Activated naive CD4-positive, alpha-beta T cell treated with anti-CD3 and anti-CD28 coated beads for 36 hours (primary cell): ENCODE data around the gene ZGPAT. TPM values are rescaled to one million over a fixed set of nuclear protein-coding genes. Genes with fewer than 3 reads are reported as not detected.
A peak's percentile ranks its signal among the peaks of the same experiment; 100 is the strongest.

Experiments
- CTCF ChIA-PET: fragments of 350-600 bp; sonication (Branson Sonifier 250); formaldehyde crosslinking; loops from one replicate; lab custom pipeline; 2021; ENCODE audit warnings: antibody characterized with exemption; lab: Charles Lee
- DNase-seq: peaks from one replicate; pipeline ENCODE4 v3.0.0-alpha.2; 2020
- H3K27ac Mint-ChIP-seq: one replicate; pipeline ENCODE4 v1.8.0; 2021; ENCODE audit warnings: mild to moderate bottlenecking, mixed read lengths
- H3K27me3 Mint-ChIP-seq: one replicate; pipeline ENCODE4 v1.8.0; 2021; ENCODE audit warnings: low read depth, mixed read lengths
- H3K36me3 Mint-ChIP-seq: one replicate; pipeline ENCODE4 v1.8.0; 2021; ENCODE audit warnings: low read depth, mixed read lengths
- H3K4me1 Mint-ChIP-seq: one replicate; pipeline ENCODE4 v1.8.0; 2021; ENCODE audit warnings: low read depth, mixed read lengths
- H3K4me3 Mint-ChIP-seq: one replicate; pipeline ENCODE4 v1.8.0; 2021; ENCODE audit warnings: mild to moderate bottlenecking, moderate library complexity, mixed read lengths
- H3K9me3 Mint-ChIP-seq: one replicate; pipeline ENCODE4 v1.8.0; 2021; ENCODE audit warnings: mixed read lengths
- intact Hi-C: fragments of 100-400 bp; cut with micrococcal nuclease; formaldehyde crosslinking; loops from one replicate; pipeline ENCODE4 v1.15.1; 2023
- total RNA-seq, 2 experiments: library from RNA; stranded (reverse); gene quantifications; one replicate each; pipeline ENCODE4 v1.2.3, GENCODE V29; 2021

The ZGPAT gene
- total RNA-seq, 2 experiments from 2014 or later: 15.3 to 18.0 TPM

DNA sequence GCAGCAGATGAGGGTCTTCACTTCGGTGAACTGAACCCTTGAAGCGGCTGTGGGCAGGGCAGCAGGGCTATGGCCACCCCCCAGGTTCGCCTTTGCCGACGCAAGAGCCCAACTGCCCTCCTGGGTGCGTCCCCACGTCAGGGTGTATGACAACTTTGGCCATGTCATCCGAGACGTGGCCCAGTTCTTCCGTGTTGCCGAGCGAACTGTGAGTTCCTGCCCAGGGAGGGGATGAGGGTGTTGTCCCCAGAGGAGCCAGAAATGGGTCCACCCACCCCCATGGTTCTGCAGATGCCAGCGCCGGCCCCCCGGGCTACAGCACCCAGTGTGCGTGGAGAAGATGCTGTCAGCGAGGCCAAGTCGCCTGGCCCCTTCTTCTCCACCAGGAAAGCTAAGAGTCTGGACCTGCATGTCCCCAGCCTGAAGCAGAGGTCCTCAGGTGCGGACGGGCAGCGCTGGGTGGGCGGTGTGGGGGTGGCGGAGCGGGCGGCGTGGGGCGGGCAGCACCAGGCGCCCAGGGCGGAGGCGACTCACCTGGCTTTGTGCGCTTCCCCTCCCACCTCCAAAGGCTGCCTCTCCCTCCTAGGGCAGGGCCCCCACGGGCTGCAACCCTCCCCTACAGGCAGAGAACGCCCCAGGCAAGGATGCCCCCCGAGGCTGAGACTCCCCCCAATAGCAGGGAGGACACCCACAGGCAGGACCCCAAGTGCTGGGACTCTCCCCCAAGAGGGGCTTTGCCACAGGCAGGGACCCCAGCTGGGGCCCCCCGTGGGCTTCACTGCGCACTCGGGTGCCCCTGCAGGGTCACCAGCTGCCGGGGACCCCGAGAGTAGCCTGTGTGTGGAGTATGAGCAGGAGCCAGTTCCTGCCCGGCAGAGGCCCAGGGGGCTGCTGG lies 17.6 kb upstream of the ZGPAT start:
- no peaks in the 10 kb centered on the region for H3K9me3 Mint-ChIP-seq
- intact Hi-C loops: no loop called here
- no peak overlapping the region for H3K4me3 Mint-ChIP-seq
- CTCF ChIA-PET: no interaction called here
- DNase-seq: no peak
- no peak overlapping the region for H3K27ac Mint-ChIP-seq
- peaks cover 7% of the 10 kb centered on the region for H3K36me3 Mint-ChIP-seq
- no peaks in the 10 kb centered on the region for H3K27me3 Mint-ChIP-seq
- peaks cover 17% of the 10 kb centered on the region for H3K4me1 Mint-ChIP-seq

DNA sequence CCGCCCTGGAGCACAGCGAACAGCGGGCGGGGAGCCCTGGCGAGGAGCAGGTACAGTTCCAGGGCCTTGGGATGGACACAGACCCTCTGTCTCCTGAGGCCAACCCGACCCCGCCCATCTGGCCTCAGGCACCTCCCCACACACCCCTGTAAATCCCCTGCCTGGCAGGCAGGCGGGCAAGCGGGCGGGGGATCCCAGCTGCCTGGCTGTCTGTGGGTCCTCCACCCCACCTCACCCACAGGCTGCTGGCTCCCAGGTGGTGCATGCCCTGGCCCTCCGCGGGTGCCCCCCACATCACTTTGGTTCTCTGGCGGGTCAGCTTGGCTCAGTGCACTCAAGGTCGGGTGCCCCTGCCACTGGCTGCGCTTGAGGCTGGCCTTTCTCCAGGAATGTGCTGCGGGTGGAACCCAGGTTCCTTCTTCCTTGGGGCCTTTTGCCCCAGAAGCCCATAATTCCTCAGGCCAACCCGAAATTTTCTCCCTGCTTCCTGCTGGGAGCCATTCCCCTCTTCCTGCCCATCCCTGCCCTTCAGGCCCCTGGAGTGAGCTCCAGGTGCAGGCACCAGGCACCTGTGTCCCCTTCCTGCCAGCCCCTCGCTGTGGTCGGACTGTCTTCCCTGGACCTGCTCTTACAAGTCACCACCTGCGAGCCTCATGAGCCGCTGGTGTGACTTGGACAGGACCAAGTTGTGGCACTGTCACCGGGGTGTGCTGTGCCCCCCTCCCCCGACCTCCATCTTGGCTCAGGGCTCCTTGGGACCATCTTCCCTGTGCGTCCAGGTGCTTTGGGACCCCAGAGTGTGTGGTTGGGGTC lies 16.7 kb upstream of the ZGPAT start:
- H3K4me3 Mint-ChIP-seq: no peak overlapping the region
- no peak overlapping the region for H3K27ac Mint-ChIP-seq
- peaks cover 20% of the 10 kb centered on the region for H3K4me1 Mint-ChIP-seq
- no peak for DNase-seq
- CTCF ChIA-PET: no interaction called here
- H3K27me3 Mint-ChIP-seq: no peaks in the 10 kb centered on the region
- intact Hi-C loops: no loop called here
- H3K36me3 Mint-ChIP-seq: peaks cover 7% of the 10 kb centered on the region
- no peaks in the 10 kb centered on the region for H3K9me3 Mint-ChIP-seq

DNA sequence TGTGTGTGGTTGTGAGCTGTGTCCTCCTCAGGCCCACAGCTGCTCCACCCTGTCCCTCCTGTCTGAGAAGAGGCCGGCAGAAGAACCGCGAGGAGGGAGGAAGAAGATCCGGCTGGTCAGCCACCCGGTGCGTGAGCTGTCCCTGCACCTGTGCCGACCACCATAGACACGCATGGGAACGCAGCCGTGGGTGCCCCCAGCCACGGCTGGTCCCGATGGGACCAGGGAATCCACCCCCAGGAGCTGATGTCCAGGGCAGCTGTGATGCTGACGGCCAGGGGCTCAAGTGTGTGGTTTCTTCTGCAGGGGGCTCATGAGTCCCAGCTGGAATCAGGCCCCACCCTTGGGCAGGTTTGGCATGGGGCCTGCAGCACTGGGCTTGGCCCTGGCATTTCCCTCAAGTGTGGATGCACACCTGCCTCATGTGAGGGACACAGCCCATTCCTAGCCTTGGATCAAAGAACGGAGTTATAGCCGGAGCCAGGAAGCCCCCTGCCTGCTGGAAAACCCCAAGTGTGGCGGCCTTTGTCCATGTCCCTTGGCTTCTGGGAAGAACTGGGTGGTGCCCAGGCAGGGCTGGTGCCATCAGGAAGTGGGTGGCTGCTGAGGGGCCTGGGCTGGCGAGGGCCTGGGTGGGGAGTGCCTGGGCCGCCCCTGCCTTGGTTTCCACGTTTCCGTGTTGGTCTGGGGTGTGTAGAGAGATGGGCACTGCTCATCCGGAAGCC lies 16.0 kb upstream of the ZGPAT start:
- H3K4me3 Mint-ChIP-seq: no peak overlapping the region
- H3K9me3 Mint-ChIP-seq: no peaks in the 10 kb centered on the region
- intact Hi-C loops: no loop called here
- peaks cover 7% of the 10 kb centered on the region for H3K36me3 Mint-ChIP-seq
- CTCF ChIA-PET: no interaction called here
- H3K27me3 Mint-ChIP-seq: no peaks in the 10 kb centered on the region
- no peak overlapping the region for H3K27ac Mint-ChIP-seq
- peaks cover 18% of the 10 kb centered on the region for H3K4me1 Mint-ChIP-seq
- no peak for DNase-seq

DNA sequence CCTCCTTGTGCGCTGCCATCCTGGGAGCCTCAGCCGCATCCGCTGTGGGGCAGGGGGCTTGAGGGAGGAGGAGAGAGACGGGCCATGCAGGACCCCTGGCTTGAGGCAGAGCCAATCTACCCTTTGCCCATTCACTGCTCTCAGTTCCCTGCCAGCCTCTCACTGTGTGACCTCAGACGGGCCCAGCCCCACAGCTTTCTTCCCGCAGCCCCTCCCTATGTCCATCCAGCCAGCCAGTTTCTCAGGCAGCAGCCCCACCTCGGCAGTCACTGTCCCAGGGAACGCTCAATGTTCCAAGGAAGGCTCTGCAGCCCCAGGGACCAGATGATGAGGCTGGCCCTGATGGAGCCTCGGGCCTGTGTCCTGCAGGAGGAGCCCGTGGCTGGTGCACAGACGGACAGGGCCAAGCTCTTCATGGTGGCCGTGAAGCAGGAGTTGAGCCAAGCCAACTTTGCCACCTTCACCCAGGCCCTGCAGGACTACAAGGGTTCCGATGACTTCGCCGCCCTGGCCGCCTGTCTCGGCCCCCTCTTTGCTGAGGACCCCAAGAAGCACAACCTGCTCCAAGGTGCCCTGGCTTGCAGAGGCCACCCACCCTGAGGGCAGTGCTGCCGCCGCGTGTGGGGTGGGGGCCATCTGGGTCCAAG lies 15.3 kb upstream of the ZGPAT start:
- CTCF ChIA-PET: no interaction called here
- intact Hi-C loops: no loop called here
- Mint-ChIP-seq H3K4me1 (peaks cover 20% of the 10 kb centered on the region), H3K27me3 (no peaks in the 10 kb centered on the region), H3K9me3 (no peaks in the 10 kb centered on the region), H3K36me3 (peaks cover 7% of the 10 kb centered on the region), H3K27ac (no peak overlapping the region), H3K4me3 (no peak overlapping the region)
- no peak for DNase-seq

DNA sequence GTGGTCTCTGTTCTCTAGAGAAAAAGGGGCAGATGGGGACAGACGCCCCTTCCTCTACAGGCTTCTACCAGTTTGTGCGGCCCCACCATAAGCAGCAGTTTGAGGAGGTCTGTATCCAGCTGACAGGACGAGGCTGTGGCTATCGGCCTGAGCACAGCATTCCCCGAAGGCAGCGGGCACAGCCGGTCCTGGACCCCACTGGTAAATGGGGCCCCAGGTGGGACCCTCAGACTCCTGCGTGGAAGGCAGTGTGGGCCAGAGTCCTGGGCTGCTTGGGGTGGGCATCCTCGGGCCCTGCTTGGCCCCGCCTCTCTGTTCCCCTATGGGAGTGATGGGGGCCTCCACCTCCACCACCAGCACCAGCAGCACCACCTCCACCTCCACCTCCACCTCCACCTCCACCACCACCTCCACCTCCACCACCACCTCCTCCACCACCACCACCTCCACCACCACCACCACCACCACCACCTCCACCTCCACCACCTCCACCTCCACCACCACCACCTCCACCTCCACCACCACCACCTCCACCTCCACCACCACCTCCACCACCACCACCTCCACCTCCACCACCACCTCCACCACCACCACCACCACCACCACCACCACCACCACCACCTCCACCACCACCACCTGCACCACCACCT lies 14.6 kb upstream of the ZGPAT start:
- Mint-ChIP-seq H3K27me3 (no peaks in the 10 kb centered on the region), H3K4me3 (no peak overlapping the region), H3K9me3 (no peaks in the 10 kb centered on the region), H3K36me3 (peaks cover 7% of the 10 kb centered on the region), H3K27ac (no peak overlapping the region), H3K4me1 (peaks cover 24% of the 10 kb centered on the region)
- CTCF ChIA-PET: no interaction called here
- DNase-seq: no peak
- intact Hi-C loops: no loop called here

DNA sequence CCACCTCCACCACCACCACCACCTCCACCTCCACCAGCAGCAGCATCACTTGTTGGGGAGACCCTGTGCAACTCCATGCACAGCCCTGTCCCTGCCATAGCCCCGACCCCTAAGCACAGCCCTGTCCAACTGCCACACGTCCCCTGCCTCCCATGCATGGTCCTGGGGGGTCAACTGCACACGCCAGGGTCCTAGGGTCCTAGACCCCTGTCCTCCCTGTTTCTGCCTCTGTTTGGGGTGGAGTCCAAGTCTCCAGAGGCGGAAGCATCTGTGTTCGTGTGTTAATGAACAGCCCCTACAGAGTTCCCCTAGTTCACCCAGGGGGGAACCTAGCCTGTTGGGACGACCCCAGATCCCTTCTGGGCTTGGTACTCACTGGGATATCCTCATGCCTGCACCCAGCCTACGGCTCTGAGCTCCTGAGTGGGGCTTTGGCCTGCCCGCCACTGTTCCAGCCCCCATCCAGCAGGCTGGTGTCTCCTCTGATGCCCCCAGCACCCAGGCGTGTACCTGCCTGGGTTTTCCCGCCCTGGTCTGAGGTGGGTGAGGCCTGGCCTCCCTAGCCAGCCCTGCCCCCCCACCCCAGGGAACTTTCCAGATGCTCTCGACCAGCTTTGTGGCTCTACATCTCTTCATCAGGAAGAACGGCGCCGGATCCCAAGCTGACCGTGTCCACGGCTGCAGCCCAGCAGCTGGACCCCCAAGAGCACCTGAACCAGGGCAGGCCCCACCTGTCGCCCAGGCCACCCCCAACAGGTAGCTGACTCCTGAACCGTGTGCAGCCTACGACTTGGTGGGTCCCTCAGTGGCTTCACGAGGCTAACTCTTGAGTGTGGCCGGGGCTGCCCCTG lies 13.9 kb upstream of the ZGPAT start:
- peak overlapping the region; percentile 36 for H3K27ac Mint-ChIP-seq
- intact Hi-C loops: no loop called here
- DNase-seq: no peak
- CTCF ChIA-PET: interaction anchor here (0.5 kb wide), 1 partner anchor 86 kb away, joined by 4 read pairs; no protein-coding TSS in a partner anchor
- no peak overlapping the region for H3K4me3 Mint-ChIP-seq
- no peaks in the 10 kb centered on the region for H3K27me3 Mint-ChIP-seq
- peaks cover 29% of the 10 kb centered on the region for H3K4me1 Mint-ChIP-seq
- H3K9me3 Mint-ChIP-seq: no peaks in the 10 kb centered on the region
- peaks cover 7% of the 10 kb centered on the region for H3K36me3 Mint-ChIP-seq

DNA sequence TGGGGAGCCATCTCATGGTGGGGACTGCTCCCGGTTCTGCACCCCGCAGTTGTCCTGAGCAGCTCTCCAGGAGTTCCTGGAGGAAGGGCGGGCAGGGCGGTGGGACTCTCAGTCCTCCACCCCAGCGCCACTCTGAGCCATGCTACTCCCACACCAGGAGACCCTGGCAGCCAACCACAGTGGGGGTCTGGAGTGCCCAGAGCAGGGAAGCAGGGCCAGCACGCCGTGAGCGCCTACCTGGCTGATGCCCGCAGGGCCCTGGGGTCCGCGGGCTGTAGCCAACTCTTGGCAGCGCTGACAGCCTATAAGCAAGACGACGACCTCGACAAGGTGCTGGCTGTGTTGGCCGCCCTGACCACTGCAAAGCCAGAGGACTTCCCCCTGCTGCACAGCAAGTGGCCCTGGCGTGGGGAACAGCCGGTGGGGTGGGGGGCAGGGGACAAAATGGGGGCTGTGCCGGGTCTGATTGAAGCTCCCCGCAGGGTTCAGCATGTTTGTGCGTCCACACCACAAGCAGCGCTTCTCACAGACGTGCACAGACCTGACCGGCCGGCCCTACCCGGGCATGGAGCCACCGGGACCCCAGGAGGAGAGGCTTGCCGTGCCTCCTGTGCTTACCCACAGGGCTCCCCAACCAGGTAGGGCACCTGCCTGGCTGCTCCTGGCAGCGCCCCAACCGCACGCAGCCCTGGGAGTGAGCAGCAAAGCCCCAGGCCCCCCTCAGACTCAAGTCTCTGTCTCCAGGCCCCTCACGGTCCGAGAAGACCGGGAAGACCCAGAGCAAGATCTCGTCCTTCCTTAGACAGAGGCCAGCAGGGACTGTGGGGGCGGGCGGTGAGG lies 13.0 kb upstream of the ZGPAT start:
- Mint-ChIP-seq H3K4me1 (peaks cover 34% of the 10 kb centered on the region), H3K27me3 (no peaks in the 10 kb centered on the region), H3K27ac (no peak overlapping the region), H3K36me3 (peaks cover 7% of the 10 kb centered on the region), H3K9me3 (no peaks in the 10 kb centered on the region), H3K4me3 (no peak overlapping the region)
- intact Hi-C loops: no loop called here
- no peak for DNase-seq
- CTCF ChIA-PET: interaction anchor here (0.5 kb wide), 1 partner anchor 86 kb away, joined by 4 read pairs; no protein-coding TSS in a partner anchor

DNA sequence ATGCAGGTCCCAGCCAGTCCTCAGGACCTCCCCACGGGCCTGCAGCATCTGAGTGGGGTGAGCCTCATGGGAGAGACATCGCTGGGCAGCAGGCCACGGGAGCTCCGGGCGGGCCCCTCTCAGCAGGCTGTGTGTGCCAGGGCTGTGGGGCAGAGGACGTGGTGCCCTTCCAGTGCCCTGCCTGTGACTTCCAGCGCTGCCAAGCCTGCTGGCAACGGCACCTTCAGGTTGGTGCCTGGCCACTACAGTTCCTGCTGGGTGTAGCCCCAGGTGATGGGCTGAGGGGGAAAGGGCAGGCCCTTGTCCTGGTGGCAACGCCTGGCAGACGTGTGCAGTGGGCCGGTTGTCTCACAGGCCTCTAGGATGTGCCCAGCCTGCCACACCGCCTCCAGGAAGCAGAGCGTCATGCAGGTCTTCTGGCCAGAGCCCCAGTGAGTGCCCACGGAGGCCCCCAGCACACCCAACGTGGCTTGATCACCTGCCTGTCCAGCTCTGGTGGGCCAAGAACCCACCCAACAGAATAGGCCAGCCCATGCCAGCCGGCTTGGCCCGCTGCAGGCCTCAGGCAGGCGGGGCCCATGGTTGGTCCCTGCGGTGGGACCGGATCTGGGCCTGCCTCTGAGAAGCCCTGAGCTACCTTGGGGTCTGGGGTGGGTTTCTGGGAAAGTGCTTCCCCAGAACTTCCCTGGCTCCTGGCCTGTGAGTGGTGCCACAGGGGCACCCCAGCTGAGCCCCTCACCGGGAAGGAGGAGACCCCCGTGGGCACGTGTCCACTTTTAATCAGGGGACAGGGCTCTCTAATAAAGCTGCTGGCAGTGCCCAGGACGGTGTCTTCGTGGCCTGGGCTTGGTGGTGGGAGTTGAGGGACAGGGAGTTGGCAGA lies 12.2 kb upstream of the ZGPAT start:
- Mint-ChIP-seq H3K9me3 (no peaks in the 10 kb centered on the region), H3K27me3 (no peaks in the 10 kb centered on the region), H3K36me3 (peaks cover 7% of the 10 kb centered on the region), H3K27ac (no peak overlapping the region), H3K4me1 (peaks cover 39% of the 10 kb centered on the region), H3K4me3 (no peak overlapping the region)
- CTCF ChIA-PET: no interaction called here
- DNase-seq: no peak
- intact Hi-C loops: no loop called here

DNA sequence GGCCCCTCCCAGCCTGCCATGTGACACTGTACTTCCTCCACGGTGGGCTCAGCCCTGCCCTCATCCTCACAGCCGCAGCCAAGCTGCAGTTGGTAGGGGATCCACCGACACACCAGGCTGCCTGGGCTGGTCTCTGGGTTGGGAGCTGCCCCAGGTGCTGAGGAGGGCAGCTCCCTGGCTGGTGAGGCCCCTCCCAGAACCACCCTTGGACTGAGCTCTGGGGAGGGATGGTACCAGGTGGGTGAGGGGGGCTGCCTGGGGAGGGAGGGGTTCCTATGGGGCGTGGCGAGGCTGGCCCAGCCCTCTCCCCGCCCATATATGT lies 11.6 kb upstream of the ZGPAT start:
- no peaks in the 10 kb centered on the region for H3K27me3 Mint-ChIP-seq
- CTCF ChIA-PET: no interaction called here
- H3K36me3 Mint-ChIP-seq: peaks cover 7% of the 10 kb centered on the region
- no peak overlapping the region for H3K27ac Mint-ChIP-seq
- intact Hi-C loops: no loop called here
- H3K9me3 Mint-ChIP-seq: no peaks in the 10 kb centered on the region
- H3K4me1 Mint-ChIP-seq: peaks cover 41% of the 10 kb centered on the region
- no peak overlapping the region for H3K4me3 Mint-ChIP-seq
- peak; percentile 58 for DNase-seq
